AML-193 (cell line): ENCODE measurements around the gene PIP4K2A.
A peak's percentile ranks its signal among the peaks of the same experiment; 100 is the strongest.
"Not testable (repeated sequence)": the region's sequence is repeated elsewhere in the genome, so short reads cannot be mapped to it uniquely, and the experiment has no call there.

ENCODE experiments used
- DNase-seq, 2 experiments: peaks; one replicate each; lab custom pipeline; 2025; lab: John Stamatoyannopoulos, UW

PIP4K2A gene

GRCh38 chr10:22719406-22720042 is 5.1 kb upstream of the PIP4K2A start:
- DNase-seq, result no peak

- not testable (repeated sequence) for DNase-seq
These were observed 4.3 kb upstream of the PIP4K2A start for GRCh38 chr10:22718659-22719058.

GRCh38 chr10:22717728-22718127 is 3.4 kb upstream of the PIP4K2A start:
- no peak for DNase-seq

- no peak for DNase-seq
These were observed 2.6 kb upstream of the PIP4K2A start for GRCh38 chr10:22716943-22717342.

GRCh38 chr10:22715290-22715625 is 880 bp upstream of the PIP4K2A start:
- no peak for DNase-seq

- DNase-seq, result peak in 1 of 2 experiments; percentile 20
These were observed 412 bp downstream of the PIP4K2A start for GRCh38 chr10:22713853-22714478.

GRCh38 chr10:22712956-22713852 is 1.2 kb downstream of the PIP4K2A start:
- DNase-seq, result no peak

GRCh38 chr10:22712211-22712955 is 2.0 kb downstream of the PIP4K2A start:
- no peak for DNase-seq

GRCh38 chr10:22711373-22711772 is 3.0 kb downstream of the PIP4K2A start:
- DNase-seq, result no peak

- peak; percentile 21 to 53 for DNase-seq
These were observed 4.1 kb downstream of the PIP4K2A start for GRCh38 chr10:22710139-22710745.

GRCh38 chr10:22708772-22709171 is 5.6 kb downstream of the PIP4K2A start:
- DNase-seq, result no peak

- DNase-seq, result no peak
These were observed 8.9 kb downstream of the PIP4K2A start for GRCh38 chr10:22705527-22705926.

GRCh38 chr10:22704942-22705341 is 9.4 kb downstream of the PIP4K2A start:
- no peak for DNase-seq

- DNase-seq, result no peak
These were observed 9.9 kb downstream of the PIP4K2A start for GRCh38 chr10:22704471-22704911.

GRCh38 chr10:22702348-22702747 is 12.0 kb downstream of the PIP4K2A start:
- no peak for DNase-seq

GRCh38 chr10:22701132-22701826 is 13.1 kb downstream of the PIP4K2A start:
- DNase-seq, result no peak

- no peak for DNase-seq
These were observed 13.9 kb downstream of the PIP4K2A start for GRCh38 chr10:22700489-22700888.

GRCh38 chr10:22699976-22700375 is 14.4 kb downstream of the PIP4K2A start:
- no peak for DNase-seq

- DNase-seq, result no peak
These were observed 15.4 kb downstream of the PIP4K2A start for GRCh38 chr10:22698941-22699440.

GRCh38 chr10:22697800-22698199 is 16.6 kb downstream of the PIP4K2A start:
- no peak for DNase-seq

GRCh38 chr10:22697101-22697500 is 17.3 kb downstream of the PIP4K2A start:
- no peak for DNase-seq
